OCI-LY1 (cell line): Measurements from ENCODE around the gene ROR1.

Source experiments
- H2AFZ ChIP-seq: fragments of 200-600 bp; sonication (generic), shearing (Covaris generic); 2 replicates; pipeline ENCODE4 v1.6.0; 2014; ENCODE audit warnings: antibody characterized with exemption, mild to moderate bottlenecking, low read length
- H3F3A ChIP-seq: fragments of 200-600 bp; sonication (generic), shearing (Covaris generic); 2 replicates; pipeline ENCODE4 v1.6.0; 2014; ENCODE audit warnings: mild to moderate bottlenecking, antibody characterized with exemption, low read length, moderate library complexity; ENCODE audit not compliant: insufficient read depth
- H3K27ac ChIP-seq: fragments of 200-600 bp; sonication (generic); 2 replicates; pipeline ENCODE4 v1.5.1; 2014; ENCODE audit warnings: low read length, mixed run types, mild to moderate bottlenecking, low read depth; ENCODE audit not compliant: poor library complexity, severe bottlenecking
- H3K27me3 ChIP-seq: fragments of 200-600 bp; sonication (generic); 2 replicates; pipeline ENCODE4 v1.6.0; 2014; ENCODE audit warnings: antibody characterized with exemption, mild to moderate bottlenecking, low read length, moderate library complexity; ENCODE audit not compliant: insufficient read depth
- H3K36me3 ChIP-seq: fragments of 200-600 bp; sonication (generic); 2 replicates; pipeline ENCODE4 v1.6.1; 2014; ENCODE audit warnings: mild to moderate bottlenecking, antibody characterized with exemption, low read length, moderate library complexity, mixed read lengths; ENCODE audit not compliant: insufficient read depth
- H3K4me1 ChIP-seq: fragments of 200-600 bp; sonication (generic); 2 replicates; pipeline ENCODE4 v1.5.1; 2014; ENCODE audit warnings: mild to moderate bottlenecking, low read length, moderate library complexity; ENCODE audit not compliant: insufficient read depth, severe bottlenecking
- H3K4me2 ChIP-seq: fragments of 200-600 bp; sonication (generic), shearing (Covaris generic); 2 replicates; pipeline ENCODE4 v1.6.1; 2014; ENCODE audit warnings: low read length
- H3K4me3 ChIP-seq: fragments of 200-600 bp; sonication (generic); 2 replicates; pipeline ENCODE4 v1.5.1; 2014; ENCODE audit warnings: low read length, low read depth, mild to moderate bottlenecking, mixed read lengths; ENCODE audit not compliant: poor library complexity, severe bottlenecking
- H3K79me2 ChIP-seq: fragments of 200-600 bp; shearing (Covaris generic); 2 replicates; pipeline ENCODE4 v1.6.1; 2016; ENCODE audit warnings: mixed run types, low read length, mixed read lengths; ENCODE audit not compliant: insufficient read depth
- H3K9ac ChIP-seq: fragments of 200-600 bp; sonication (generic), shearing (Covaris generic); 2 replicates; pipeline ENCODE4 v1.6.1; 2014; ENCODE audit warnings: mild to moderate bottlenecking, low read length, mixed read lengths
- H3K9me2 ChIP-seq: fragments of 200-600 bp; sonication (generic), shearing (Covaris generic); 2 replicates; pipeline ENCODE4 v1.6.1; 2014; ENCODE audit warnings: low read depth, mild to moderate bottlenecking, low read length, mixed read lengths
- H3K9me3 ChIP-seq: fragments of 200-600 bp; shearing (Covaris generic); 2 replicates; pipeline ENCODE4 v1.6.1; 2014; ENCODE audit warnings: low read length, mixed read lengths
- H4K20me1 ChIP-seq: fragments of 200-600 bp; sonication (generic), shearing (Covaris generic); 2 replicates; pipeline ENCODE4 v1.6.0; 2016; ENCODE audit warnings: mild to moderate bottlenecking, low read length; ENCODE audit not compliant: insufficient read depth
- EZH2 ChIP-seq: fragments of 200-600 bp; sonication (generic), shearing (Covaris generic); IDR thresholded peaks from 2 replicates; pipeline ENCODE4 v1.8.0; 2017; ENCODE audit warnings: borderline replicate concordance, mixed run types, mild to moderate bottlenecking, antibody characterized with exemption, low read length, moderate library complexity, mixed read lengths
- TF ChIP-seq, protein P1 (sequence below): fragments of 200-600 bp; sonication (generic), shearing (Covaris generic); IDR thresholded peaks from 2 replicates; pipeline ENCODE4 v1.5.1; 2017; ENCODE audit warnings: mild to moderate bottlenecking, antibody characterized with exemption, low read length, moderate library complexity, mixed read lengths

Gene ROR1

DNA sequence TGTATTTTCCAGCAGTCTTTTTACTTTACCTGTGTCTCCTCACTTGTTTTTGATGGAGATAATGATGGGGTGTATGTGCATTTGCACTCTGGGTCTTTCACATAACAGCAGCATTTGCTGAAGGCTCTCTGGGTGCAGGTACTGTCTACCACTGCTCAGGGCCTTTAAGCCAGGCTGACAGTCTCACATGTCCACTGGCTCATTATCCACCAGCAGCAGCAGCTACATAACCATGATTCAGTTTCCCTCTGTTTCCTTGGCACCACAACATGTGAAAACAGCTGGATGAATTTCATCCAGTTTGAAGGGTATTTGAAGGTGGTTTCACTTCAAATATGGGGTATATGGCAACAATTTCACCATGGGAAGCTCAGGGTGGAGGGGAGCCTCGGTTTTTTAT lies 41.2 kb upstream of the ROR1 start:
- no peak for TF ChIP-seq EZH2
- TF ChIP-seq, protein P1, sequence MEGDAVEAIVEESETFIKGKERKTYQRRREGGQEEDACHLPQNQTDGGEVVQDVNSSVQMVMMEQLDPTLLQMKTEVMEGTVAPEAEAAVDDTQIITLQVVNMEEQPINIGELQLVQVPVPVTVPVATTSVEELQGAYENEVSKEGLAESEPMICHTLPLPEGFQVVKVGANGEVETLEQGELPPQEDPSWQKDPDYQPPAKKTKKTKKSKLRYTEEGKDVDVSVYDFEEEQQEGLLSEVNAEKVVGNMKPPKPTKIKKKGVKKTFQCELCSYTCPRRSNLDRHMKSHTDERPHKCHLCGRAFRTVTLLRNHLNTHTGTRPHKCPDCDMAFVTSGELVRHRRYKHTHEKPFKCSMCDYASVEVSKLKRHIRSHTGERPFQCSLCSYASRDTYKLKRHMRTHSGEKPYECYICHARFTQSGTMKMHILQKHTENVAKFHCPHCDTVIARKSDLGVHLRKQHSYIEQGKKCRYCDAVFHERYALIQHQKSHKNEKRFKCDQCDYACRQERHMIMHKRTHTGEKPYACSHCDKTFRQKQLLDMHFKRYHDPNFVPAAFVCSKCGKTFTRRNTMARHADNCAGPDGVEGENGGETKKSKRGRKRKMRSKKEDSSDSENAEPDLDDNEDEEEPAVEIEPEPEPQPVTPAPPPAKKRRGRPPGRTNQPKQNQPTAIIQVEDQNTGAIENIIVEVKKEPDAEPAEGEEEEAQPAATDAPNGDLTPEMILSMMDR: no peak
- no peak overlapping the region for H3K4me2 ChIP-seq

DNA sequence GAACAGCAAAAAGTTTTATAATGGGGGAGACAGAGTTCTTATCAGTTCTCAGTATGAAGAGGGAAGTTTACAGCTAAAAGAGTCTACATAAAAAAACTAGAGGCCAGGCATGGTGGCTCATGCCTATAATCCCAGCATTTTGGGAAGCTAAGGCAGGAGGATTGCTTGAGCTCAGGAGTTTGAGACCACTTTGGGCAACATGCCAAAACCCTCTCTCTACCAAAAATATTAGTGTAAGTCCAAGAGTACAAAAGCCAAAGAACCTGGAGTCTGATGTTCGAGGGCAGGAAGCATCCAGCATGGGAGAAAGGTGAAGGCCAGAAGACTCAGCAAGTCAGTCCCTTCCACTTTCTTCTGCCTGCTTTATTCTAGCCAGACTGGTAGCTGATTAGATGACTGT lies 35.0 kb upstream of the ROR1 start:
- Histone ChIP-seq H3F3A (no peaks in the 10 kb centered on the region), H3K27me3 (no peaks in the 10 kb centered on the region)

More for the DNA sequence above, 41.2 kb upstream of the ROR1 start:
- Histone ChIP-seq H3K79me2 (no peaks in the 10 kb centered on the region), H4K20me1 (no peaks in the 10 kb centered on the region), H3K9me2 (no peaks in the 10 kb centered on the region), H2AFZ (no peak overlapping the region), H3K9me3 (no peaks in the 10 kb centered on the region), H3K4me3 (no peak overlapping the region), H3K27ac (no peak overlapping the region), H3K4me1 (no peaks in the 10 kb centered on the region), H3K36me3 (no peaks in the 10 kb centered on the region), H3K9ac (no peak overlapping the region), H3K27me3 (no peaks in the 10 kb centered on the region), H3F3A (no peaks in the 10 kb centered on the region)

DNA sequence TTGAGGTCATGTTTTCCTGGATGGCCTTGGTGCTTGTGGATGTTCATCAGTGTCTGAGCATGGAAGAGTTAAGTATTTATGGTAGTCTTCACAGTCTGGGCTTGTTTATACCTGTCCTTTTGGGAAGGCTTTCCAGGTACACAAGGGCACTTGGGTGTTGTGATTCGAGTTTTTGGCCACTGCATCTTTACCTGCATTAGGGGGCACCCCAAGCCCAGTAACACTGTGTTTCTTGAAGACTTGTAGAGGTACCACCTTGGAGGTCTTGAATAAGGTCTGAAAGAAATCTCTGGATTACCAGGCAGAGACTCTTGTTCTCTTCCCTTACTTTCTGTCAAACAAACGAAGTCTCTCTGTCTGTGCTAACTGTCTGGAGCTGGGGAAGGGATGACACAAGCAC lies 34.4 kb upstream of the ROR1 start:
- Histone ChIP-seq H3K4me3 (no peak overlapping the region), H3F3A (no peaks in the 10 kb centered on the region), H3K27me3 (no peaks in the 10 kb centered on the region), H3K4me1 (no peaks in the 10 kb centered on the region), H3K9me3 (no peaks in the 10 kb centered on the region), H3K27ac (no peak overlapping the region), H3K9ac (no peak overlapping the region), H3K36me3 (no peaks in the 10 kb centered on the region), H3K9me2 (no peaks in the 10 kb centered on the region), H3K4me2 (no peak overlapping the region), H4K20me1 (no peaks in the 10 kb centered on the region), H2AFZ (no peak overlapping the region), H3K79me2 (no peaks in the 10 kb centered on the region)
- TF ChIP-seq, protein P1: no peak
- no peak for TF ChIP-seq EZH2

More for the DNA sequence above, 35.0 kb upstream of the ROR1 start:
- Histone ChIP-seq H3K4me3 (no peak overlapping the region), H3K9ac (no peak overlapping the region), H2AFZ (no peak overlapping the region), H3K27ac (no peak overlapping the region), H3K9me3 (no peaks in the 10 kb centered on the region), H3K4me2 (no peak overlapping the region), H3K4me1 (no peaks in the 10 kb centered on the region), H3K36me3 (no peaks in the 10 kb centered on the region), H3K79me2 (no peaks in the 10 kb centered on the region), H3K9me2 (no peaks in the 10 kb centered on the region), H4K20me1 (no peaks in the 10 kb centered on the region)
- no peak for TF ChIP-seq EZH2
- TF ChIP-seq, protein P1: no peak
